ENCODE measurements around the gene MC2R.
"Not testable (repeated sequence)": the region's sequence is repeated elsewhere in the genome, so short reads cannot be mapped to it uniquely, and the experiment has no call there.

Gene MC2R

DNA sequence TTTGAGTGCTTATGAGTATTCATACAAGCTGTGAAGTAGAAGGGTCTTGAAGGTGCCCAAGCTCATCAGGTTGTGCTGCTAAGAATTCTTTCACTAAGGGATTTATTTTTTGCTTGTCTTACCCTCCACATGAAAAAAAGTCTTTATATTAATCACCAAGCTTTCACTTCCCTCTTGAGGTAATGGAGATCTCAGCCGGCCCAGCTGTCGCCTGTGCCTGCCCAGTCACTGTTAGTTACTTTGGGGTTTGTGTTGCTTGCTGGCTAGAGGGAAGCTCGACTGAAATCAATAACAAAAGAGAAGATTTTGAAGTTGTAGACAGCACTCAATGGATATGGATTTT, 21.9 kb downstream of the MC2R start:
- no peak for DNase-seq (ENCODE audit: low read depth in 2 of 2)

DNA sequence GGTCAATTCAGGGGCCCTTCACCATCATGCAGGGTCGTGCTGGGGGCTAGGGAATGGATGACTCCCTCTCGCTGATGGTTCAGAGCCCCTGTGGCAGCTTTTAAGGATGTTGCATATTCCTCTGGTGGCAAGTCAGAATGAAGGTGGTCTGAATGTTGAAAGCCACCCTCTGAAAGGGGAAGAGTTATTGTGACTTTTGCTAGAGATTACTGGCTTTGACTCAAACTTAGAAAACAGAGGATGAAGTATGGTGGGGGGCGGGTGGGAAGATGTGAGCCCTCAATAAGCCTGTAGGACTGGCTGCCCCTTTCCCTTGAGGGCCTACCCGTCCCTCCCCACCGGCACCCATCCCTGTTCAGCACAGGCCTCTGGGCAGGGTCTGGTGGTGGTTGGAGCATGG, 23.2 kb downstream of the MC2R start:
- no peak for DNase-seq (ENCODE audit: low read depth in 2 of 2)

DNA sequence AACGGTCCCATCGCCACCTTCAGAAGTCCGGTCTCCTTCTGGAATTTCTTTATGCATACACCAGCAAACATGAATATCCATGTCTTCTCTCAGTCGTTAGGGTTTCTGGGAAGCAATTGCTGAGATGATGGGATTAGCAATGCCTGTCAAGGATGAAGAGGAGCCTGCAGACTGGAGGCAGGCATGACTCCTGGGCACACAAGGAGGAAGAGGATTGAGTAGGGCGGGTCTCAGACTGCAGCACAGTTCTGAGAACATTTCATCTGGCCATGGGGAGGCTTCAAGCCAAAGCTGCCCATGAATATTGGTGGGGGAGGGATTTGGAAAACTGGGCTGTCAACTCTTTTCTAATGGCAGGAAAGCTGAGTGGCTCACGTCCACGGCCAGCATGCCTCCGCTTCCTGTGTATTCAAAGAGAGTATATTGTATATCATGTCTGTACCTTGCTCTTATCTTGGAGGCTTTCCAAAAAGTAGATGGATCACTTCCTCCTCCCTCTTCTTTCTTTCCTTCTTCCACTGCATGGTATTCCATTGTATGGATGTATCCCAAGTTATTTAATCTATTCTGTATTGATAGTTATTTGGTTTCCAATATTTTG, 24.5 kb downstream of the MC2R start:
- no peak for DNase-seq (ENCODE audit: low read depth in 2 of 2)

DNA sequence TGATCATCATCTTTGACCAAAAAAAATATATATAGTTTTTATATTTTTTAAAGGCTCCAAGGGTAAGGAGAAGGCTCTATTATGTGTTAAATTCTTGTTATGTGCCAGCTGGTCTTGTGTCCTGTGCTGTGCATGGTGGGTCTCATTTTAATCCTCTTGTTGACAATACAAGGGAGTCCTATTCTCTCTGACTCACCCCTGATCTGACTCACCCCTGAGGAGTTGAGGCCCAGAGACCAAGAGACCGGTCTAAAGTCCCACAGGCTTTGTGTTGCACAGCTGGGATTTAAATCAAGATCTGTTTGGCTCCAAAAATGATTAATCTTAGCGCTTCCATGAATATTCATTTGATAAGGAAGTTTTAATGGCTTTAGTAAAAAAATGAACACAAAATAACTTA, 25.7 kb downstream of the MC2R start:
- no peak for DNase-seq (ENCODE audit: low read depth in 2 of 2)

DNA sequence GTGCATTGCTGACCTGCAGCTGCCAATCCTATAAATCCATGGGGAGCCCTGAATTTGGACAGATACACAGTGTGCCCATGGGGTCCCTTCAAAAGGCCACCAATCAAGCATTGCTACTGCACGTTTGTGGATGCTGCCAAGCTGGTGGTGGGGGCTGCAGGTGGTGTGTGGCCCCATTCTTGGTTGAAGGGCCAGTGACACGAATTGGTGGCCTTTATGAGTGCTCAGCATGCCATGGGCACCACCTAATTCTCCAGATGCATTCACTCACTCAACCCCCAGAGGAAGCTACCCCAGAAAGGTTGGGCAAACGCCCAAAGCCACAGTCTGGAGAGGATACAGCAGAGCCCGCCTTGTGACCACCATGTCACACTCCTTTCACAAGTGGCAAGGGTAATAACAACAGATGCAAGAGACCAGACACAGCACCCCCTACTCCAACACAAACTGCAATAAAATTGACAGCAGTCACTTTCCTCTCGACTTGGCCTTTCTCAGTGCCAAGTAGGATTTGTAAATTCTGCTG, 27.1 kb downstream of the MC2R start:
- DNase-seq (ENCODE audit: low read depth in 2 of 2) = no peak

DNA sequence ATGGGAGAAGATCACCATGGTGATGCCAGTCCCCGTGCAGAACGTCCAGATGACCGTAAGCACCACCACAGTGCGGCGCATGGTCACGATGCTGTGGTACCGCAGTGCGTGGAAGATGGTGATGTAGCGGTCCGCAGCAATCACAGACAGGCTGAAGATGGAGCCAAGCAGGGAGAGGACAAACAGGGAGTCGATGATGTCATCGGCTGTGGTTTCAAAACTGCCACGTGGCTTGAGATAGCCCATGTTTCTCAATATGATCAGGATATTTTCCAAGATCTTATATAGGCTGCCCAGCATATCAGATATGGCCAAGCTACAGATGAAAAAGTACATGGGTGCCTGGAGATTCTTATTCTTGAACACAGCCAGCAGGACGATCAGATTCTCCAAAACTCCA, 30.3 kb downstream of the MC2R start:
- DNase-seq (ENCODE audit: low read depth in 2 of 2) = no peak

DNA sequence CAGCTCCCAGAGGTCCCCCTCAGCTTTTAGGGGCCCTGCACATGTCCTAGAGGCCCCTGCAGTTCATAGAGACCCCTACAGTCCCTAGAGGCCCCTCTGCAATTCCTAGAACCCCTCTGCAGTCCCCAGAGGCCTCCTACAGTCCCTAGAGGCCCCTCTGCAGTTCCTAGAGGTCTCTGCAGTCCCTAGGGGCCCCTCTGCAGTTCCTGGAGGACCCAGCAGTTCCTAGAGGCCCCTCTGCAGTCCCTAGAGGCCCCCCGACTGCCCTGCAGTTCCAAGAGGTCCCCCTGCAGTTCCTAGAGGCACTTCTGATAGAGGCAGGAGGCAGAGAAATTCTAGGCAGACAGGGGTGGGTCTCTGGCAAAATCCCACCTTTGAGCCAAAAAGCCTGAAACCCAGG, 35.4 kb downstream of the MC2R start:
- DNase-seq (ENCODE audit: low read depth in 2 of 2) = no peak

DNA sequence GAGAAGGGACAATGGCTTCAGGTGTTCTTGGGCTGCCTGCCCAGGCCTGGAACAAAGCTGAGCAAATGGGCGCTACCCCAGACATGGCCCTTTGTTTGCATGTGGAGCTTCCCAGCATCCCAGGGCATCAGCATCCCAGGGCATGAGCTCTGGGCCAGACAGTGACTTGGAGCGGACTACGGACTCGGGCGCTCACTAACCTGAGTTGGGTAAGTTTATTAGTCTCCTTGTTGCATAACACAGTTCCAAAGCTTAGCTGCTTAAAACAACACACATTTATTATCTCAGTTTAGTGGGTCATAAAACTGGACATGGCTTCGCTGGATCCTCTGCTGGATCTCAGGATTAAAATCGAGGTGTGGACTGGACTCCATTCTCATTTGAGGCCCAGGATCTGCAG, 35.8 kb downstream of the MC2R start:
- DNase-seq (ENCODE audit: low read depth in 2 of 2) = no peak

DNA sequence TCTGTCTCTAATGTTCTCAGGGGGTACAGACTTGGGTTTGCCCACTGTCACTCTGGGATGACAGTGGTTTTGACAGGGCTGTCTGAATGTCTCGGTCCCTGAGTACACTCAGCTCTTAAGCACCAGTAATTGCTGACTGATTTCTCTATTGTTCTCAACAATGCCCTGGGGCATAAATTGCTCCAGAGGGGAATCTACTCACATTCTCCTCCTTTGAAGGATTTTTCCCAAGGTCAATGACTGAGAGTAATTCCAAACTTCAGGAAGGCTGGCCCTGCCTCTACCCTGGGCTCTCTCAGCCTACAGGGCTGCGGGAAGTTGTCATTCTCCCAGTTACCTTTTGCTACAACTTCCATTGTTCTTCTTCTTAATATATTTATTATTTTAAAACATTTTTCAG, 36.5 kb downstream of the MC2R start:
- DNase-seq (ENCODE audit: low read depth in 2 of 2) = no peak

DNA sequence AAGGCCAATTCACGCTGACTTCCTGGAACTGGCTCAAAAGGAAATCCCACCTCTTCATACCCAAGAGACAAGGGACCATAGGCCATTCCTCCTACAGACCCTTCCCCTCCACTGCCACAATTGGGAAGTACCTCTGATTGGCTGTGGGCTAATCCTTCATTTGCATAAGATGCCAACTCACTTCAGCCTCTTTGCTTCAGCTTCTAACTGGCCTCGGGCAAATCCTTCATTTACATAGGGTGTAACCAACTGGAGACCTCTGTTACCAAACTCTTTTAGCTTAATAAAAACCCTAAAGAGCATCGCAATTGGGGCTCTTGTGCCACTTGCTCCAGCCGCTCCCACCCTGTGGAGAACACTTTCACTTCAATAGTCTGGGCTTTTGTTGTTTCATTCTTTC, 38.2 kb downstream of the MC2R start:
- DNase-seq (ENCODE audit: low read depth in 2 of 2) = no peak

DNA sequence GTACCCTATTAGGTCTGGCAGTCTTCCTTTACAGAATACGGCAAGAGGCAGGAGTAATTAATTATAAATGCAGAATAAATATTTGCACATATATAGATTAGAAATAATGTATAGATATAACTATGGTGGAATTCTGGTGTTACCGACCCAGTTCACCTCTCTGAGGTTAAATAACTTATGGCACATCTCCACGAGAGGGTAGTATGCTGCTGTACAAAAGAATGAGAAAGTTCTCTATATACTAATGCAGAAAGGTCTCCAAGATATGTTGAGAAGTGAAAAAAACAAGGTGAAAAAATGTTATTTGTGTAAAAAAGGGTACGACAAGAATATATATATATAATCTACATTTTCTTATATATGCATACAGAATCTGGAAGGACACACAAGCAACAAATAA, 40.8 kb downstream of the MC2R start:
- DNase-seq (ENCODE audit: low read depth in 2 of 2) = no peak

DNA sequence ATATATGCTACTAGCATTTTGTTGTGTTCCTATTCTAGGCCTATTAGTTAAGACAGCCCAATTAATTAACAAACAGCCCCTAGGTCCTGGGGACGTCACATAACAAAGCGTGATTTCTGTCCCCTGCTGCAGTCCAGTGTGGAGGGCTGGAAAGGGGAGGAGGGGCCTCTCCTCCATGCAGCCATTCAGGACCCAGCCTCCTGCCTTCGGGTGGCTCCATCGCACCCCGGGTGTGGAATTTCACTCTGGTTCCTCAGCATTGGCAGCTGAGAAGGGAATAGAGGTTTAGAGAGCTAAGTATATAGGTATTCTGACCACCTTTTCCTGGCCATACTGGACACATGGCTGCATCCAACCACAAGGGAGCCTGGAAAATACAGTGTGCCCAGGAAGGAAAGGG, 42.4 kb downstream of the MC2R start:
- DNase-seq (ENCODE audit: low read depth in 2 of 2) = no peak

DNA sequence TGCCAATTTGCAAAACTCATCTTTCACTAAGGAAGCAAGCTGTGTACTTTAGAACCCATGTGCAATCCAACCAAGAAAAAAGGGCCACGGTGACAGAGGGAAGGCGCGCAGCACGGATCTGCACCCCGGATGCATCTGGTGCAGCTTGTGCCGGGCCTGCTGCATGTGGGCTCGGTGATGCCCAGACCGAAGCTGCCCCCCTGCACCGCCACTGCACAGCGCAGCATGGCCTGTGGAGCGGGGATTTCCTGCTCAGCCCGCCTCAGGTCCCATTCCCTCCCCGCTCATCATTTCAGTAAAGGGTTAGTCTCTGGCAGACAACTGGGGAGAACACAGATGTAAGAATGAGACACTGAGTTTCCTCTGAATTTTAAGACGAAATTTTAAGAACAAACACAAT, 43.0 kb downstream of the MC2R start:
- DNase-seq (ENCODE audit: low read depth in 2 of 2) = no peak

DNA sequence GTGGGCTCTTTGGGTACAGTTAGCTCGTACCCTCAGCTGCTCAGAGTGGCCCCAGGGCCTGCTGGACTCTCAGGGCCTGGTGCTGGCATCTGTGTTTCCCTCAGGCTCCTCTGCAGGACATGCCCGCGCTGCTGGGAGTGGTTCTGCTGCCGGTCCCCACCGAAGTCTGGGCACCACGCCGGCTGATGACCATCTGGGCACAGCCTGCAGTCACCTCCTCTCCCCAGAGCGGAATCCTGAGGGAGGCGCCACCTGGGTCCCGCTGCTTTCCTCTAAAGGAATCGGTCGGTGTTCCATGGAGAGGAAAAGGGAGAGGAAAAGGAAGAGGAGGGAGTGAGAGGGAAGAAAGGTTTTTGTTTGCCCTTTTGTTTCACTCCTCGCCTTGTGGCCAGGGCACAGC, 43.6 kb downstream of the MC2R start:
- DNase-seq (ENCODE audit: low read depth in 2 of 2) = no peak

DNA sequence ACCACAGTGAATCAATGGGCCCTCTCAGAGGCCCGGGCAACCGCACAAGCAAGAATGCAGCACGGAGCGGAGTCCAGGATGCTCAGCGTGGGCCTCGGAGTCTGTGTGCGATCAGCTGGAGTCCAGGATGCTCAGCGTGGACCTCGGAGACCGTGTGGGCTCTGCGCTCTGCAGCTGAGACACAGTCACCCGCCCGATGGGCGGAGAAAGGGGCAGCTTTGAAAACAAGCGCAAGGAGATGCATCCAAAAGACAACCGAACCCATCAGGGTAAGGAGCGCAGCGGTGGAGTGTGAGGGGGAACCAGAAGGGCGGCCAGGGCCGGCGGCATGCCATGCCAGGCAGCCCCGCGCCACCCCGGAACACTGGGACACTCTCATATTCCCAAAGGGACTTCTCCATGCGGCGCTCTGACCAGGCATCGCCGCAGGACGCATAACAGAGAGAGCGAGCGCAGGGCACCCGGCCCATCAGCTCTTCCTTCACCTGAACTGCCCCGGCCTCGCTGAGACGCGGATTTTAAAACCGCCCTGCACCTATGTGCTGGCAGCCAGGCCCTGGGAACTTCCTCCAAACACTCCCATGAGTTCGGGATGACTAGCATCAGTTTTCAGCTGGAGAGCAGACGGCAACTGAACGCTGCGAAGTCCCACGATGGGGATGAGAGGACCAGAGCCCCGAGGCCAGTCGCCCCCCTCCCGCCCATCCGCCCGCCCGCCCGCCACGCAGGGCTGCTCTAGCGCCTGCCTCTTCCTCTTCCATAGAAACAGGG, 46.6 kb downstream of the MC2R start:
- DNase-seq (ENCODE audit: low read depth in 2 of 2) = no peak

DNA sequence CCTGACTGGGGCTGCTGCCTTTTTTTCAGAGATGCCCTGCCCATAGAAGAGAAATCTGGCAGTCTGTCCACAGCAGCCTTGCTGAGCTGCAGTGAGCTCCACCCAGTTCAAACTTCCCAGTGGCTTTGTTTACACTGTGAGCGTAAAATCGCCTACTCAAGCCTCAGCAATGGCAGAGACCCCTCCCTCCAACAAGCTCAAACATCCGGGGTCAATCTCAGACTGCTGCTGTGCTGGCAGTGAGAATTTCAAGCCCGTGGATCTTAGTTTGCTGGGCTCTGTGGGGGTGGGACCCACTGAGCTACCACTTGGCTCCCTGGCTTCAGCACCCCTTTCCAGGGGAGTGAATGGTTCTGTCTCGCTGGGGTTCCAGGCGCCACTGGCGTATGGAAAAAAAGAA, 52.4 kb downstream of the MC2R start:
- not testable (repeated sequence) for DNase-seq (ENCODE audit: low read depth in 2 of 2)

DNA sequence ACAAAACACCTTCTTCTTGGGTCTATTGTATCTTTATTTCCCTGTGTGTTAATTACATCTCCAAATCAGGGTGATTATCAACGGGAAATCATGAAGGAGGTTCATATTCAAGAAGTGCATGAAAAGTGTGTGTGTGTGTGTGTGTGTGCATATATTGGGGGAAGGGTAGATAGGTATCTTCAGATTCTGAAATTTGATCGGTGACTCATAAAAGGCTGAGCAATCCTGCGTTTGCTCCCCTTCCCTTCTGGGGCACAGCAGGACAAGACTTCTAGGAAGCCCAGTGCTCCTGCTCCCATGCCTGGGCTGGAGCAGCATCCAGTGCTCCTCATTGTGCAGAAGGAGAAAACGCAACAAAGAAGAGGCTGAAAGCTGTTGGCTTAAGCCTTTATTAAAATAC, 65.5 kb downstream of the MC2R start:
- DNase-seq (ENCODE audit: low read depth in 2 of 2) = no peak

DNA sequence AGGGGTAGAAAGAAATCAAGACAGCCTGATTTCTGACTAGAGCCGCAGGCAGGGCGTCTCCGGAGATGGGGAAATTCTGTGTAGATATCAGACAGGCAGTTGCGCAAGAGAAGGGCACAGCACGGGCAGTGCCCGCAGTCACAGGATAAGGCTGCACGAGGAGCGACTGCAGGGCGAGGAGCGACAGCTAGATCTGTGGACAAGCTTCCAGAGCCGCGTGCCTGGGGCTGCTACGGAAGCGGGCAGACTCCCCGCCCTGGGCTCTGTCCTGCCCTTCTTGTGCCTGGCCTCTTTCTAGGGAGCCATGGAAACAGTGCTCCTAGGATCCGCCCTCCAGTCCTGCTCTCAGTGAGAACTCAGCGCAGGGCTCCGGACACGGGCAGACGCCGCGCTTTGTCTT, 78.8 kb downstream of the MC2R start:
- DNase-seq (ENCODE audit: low read depth in 2 of 2) = no peak

DNA sequence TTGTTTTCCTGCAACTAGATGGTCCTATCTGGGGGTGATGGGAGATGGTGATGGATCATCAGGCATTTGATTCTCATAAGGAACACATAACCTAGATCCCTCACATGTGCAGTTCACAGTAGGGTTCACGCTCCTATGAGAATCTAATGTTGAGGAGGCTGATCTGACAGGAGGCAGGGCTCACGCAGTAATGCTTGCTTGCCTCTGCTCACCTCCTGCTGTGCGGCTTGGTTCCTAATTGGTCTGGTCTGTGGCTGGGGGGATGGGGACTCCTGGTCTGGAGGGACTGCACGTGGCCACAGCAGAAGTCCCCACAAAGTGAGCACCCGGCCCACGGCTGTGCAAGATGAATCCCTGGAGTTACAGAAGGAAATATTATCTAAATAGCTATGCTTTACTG, 80.1 kb downstream of the MC2R start:
- no peak for DNase-seq (ENCODE audit: low read depth in 2 of 2)

DNA sequence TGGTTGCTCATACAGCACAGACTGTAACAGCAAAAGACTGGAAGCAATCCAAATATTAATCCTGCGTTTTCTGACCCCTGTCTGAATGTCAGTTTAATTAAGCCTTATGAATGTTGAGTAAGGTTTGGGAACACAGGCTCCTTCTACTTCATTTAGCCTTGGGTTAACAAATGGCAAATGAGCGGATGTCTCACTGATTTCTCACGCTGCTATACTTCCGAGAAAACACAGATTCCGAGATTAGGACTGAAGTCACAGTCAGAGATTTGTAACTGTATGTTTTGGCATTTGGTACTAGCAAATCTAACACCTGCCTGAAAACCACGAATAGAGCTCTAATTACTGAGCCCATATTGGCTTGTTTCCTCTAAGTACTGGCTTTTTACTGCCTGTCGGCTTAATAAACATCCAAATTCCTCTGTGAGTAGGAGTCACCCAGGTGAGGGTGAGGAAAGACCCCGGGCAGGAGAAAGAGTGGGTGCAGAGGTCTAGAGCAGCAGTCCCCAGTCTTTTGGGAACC, 80.8 kb downstream of the MC2R start:
- DNase-seq (ENCODE audit: low read depth in 2 of 2) = no peak

Data from stimulated activated CD8-positive, alpha-beta memory T cell treated with anti-CD3 and anti-CD28 coated beads, Interleukin-15, amount 100 ng/mL, for 48 hours (primary cell).